GM18907 (cell line): Measurements from ENCODE around the gene ITGB6.

Experiments used
- ATAC-seq: cut with Tn5 transposase; IDR thresholded peaks from one replicate; pipeline ENCODE4 v1.9.1; 2021; ENCODE audit warnings: mild to moderate bottlenecking, moderate library complexity; ENCODE audit not compliant: unreplicated experiment

ITGB6 gene

GRCh38 chr2:160221391-160222276 lies 21.6 kb upstream of the ITGB6 start:
- no peak for ATAC-seq

GRCh38 chr2:160220545-160221009 lies 20.5 kb upstream of the ITGB6 start:
- no peak for ATAC-seq

GRCh38 chr2:160220026-160220425 lies 20.0 kb upstream of the ITGB6 start:
- ATAC-seq = no peak

- ATAC-seq = no peak
Observed at GRCh38 chr2:160214461-160215445, 14.7 kb upstream of the ITGB6 start.

GRCh38 chr2:160213511-160213910 lies 13.4 kb upstream of the ITGB6 start:
- no peak for ATAC-seq

GRCh38 chr2:160210599-160211138 lies 10.6 kb upstream of the ITGB6 start:
- peak; percentile 90 for ATAC-seq

- ATAC-seq = no peak
Observed at GRCh38 chr2:160209516-160209856, 9.4 kb upstream of the ITGB6 start.

- ATAC-seq = no peak
Observed at GRCh38 chr2:160208655-160209515, 8.8 kb upstream of the ITGB6 start.

- ATAC-seq = peak; percentile 50
Observed at GRCh38 chr2:160207804-160208654, 8.0 kb upstream of the ITGB6 start.

- ATAC-seq = no peak
Observed at GRCh38 chr2:160207271-160207670, 7.2 kb upstream of the ITGB6 start.

- no peak for ATAC-seq
Observed at GRCh38 chr2:160206436-160206835, 6.4 kb upstream of the ITGB6 start.

- no peak for ATAC-seq
Observed at GRCh38 chr2:160205505-160205904, 5.4 kb upstream of the ITGB6 start.

GRCh38 chr2:160203422-160203821 lies 3.4 kb upstream of the ITGB6 start:
- no peak for ATAC-seq

GRCh38 chr2:160203007-160203406 lies 2.9 kb upstream of the ITGB6 start:
- no peak for ATAC-seq

GRCh38 chr2:160201849-160202539 lies 1.9 kb upstream of the ITGB6 start:
- ATAC-seq = no peak

GRCh38 chr2:160200921-160201320 lies 849 bp upstream of the ITGB6 start:
- no peak for ATAC-seq

GRCh38 chr2:160199053-160199452 lies 1.0 kb downstream of the ITGB6 start:
- ATAC-seq = no peak

GRCh38 chr2:160197587-160197986 lies 2.5 kb downstream of the ITGB6 start:
- ATAC-seq = no peak

- ATAC-seq = peak; percentile 64
Observed at GRCh38 chr2:160194946-160195345, 5.1 kb downstream of the ITGB6 start.
